ENCODE measurements around the gene ZNF207. TPM values are rescaled to one million over a fixed set of nuclear protein-coding genes. Genes with fewer than 3 reads are reported as not detected.

The ZNF207 gene
- total RNA-seq, 1 experiment from 2014 or later = 296 TPM

DNA sequence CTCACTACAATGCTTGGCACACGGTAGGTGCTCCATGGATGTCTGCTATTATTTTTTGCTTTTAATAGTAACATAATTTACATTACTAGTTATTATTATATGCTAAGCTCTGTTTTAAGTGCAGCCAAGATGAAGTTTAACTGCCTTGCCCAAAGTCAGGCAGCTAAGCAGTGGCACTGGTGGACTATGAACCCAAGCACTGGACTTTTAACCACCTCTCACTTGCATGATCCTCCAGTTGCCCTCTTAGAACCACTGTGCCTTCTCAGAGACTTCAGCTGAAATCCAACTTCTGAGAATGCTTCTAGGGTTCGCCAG, 1.5 kb upstream of the ZNF207 start:
- no peak overlapping the region for H2AFZ ChIP-seq (ENCODE audit: low read length)
- no peak for DNase-seq
- no peak overlapping the region for H2BK120ac ChIP-seq (ENCODE audit: low read depth, low read length, poor library complexity, severe bottlenecking)
- H4K8ac ChIP-seq (replicated peaks; ENCODE audit: insufficient read length, low read depth, low read length) = no peak overlapping the region
- H3K18ac ChIP-seq (ENCODE audit: insufficient read length, low read depth, low read length) = no peak overlapping the region
- no peak overlapping the region for H2BK5ac ChIP-seq (ENCODE audit: insufficient read length, low read length)
- H3K36me3 Mint-ChIP-seq (ENCODE audit: insufficient read depth in 1 of 3, low read depth in 3 of 3) = peaks cover 23 to 33% (median 31%) of the 10 kb centered on the region in 3 experiments
- H3K27me3 Mint-ChIP-seq (ENCODE audit: low read depth) = no peaks in the 10 kb centered on the region; the same call in 1 of the 2 replicates
- H3K23ac ChIP-seq (ENCODE audit: insufficient read length, low read depth, low read length) = no peak overlapping the region
- H3K9me3 ChIP-seq (ENCODE audit: control insufficient read depth, low read depth, low read length) = no peaks in the 10 kb centered on the region
- TF ChIP-seq, protein P1, sequence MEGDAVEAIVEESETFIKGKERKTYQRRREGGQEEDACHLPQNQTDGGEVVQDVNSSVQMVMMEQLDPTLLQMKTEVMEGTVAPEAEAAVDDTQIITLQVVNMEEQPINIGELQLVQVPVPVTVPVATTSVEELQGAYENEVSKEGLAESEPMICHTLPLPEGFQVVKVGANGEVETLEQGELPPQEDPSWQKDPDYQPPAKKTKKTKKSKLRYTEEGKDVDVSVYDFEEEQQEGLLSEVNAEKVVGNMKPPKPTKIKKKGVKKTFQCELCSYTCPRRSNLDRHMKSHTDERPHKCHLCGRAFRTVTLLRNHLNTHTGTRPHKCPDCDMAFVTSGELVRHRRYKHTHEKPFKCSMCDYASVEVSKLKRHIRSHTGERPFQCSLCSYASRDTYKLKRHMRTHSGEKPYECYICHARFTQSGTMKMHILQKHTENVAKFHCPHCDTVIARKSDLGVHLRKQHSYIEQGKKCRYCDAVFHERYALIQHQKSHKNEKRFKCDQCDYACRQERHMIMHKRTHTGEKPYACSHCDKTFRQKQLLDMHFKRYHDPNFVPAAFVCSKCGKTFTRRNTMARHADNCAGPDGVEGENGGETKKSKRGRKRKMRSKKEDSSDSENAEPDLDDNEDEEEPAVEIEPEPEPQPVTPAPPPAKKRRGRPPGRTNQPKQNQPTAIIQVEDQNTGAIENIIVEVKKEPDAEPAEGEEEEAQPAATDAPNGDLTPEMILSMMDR (conservative IDR thresholded peaks at IDR 0.05) = no peak
- peak overlapping the region; percentile 73 for H3K4me2 ChIP-seq (ENCODE audit: insufficient read depth, insufficient read length, low read length)
- no peak overlapping the region for H4K91ac ChIP-seq (ENCODE audit: insufficient read length, low read depth, low read length)
- peaks cover 13 to 20% of the 10 kb centered on the region in 2 experiments for H3K4me1 Mint-ChIP-seq
- no CpG with 5 or more reads among the region's 2 CpGs for WGBS (ENCODE audit: extremely low coverage, insufficient read length, low lambda C conversion rate)
- H2BK12ac ChIP-seq (ENCODE audit: insufficient read length, low read depth, low read length) = no peak overlapping the region
- no peak overlapping the region for H2AK5ac ChIP-seq (ENCODE audit: insufficient read length, low read length)
- H3K27ac ChIP-seq (ENCODE audit: insufficient read length, low read depth, low read length) = no peak overlapping the region
- H4K20me1 ChIP-seq (ENCODE audit: control insufficient read depth, insufficient read depth, insufficient read length) = no peaks in the 10 kb centered on the region
- no peak overlapping the region for H3K9ac ChIP-seq (ENCODE audit: extremely low read depth, insufficient read length, low read length)
- H3K79me2 ChIP-seq (ENCODE audit: insufficient read depth, low read length) = peaks cover 29% of the 10 kb centered on the region
- H3K27ac Mint-ChIP-seq = no peak overlapping the region
- H4K5ac ChIP-seq (ENCODE audit: insufficient read length, low read depth, low read length) = no peak overlapping the region
- no peaks in the 10 kb centered on the region for H3K79me1 ChIP-seq (ENCODE audit: insufficient read depth, low read depth, low read length, poor library complexity, severe bottlenecking)
- no peak overlapping the region for H3K14ac ChIP-seq (ENCODE audit: insufficient read depth, low read length)
- H2BK15ac ChIP-seq (ENCODE audit: low read depth, low read length) = no peak overlapping the region
- peaks cover 2 to 6% of the 10 kb centered on the region in 2 experiments; a peak in 3 of 5 replicates for H3K9me3 Mint-ChIP-seq
- no peaks in the 10 kb centered on the region for H3K27me3 ChIP-seq (ENCODE audit: insufficient read depth, low read length)
- no peak overlapping the region for H3T11ph ChIP-seq (ENCODE audit: low read length)
- no peak overlapping the region for H2BK20ac ChIP-seq (ENCODE audit: low read depth, low read length, poor library complexity, severe bottlenecking)
- H3K4me3 Mint-ChIP-seq = peak overlapping the region; percentile 99; a peak in 4 of 5 replicates
- no peak overlapping the region for H3K4ac ChIP-seq (ENCODE audit: low read depth, low read length)
- H3K23me2 ChIP-seq (ENCODE audit: insufficient read length, low read depth, low read length, poor library complexity, severe bottlenecking) = peaks cover 5% of the 10 kb centered on the region
- no peaks in the 10 kb centered on the region for H3K4me1 ChIP-seq (ENCODE audit: insufficient read depth, low read length)
- H3K56ac ChIP-seq (ENCODE audit: insufficient read length, low read depth, low read length) = no peak overlapping the region
